ENCODE data around the gene EXD3.

The EXD3 gene

DNA sequence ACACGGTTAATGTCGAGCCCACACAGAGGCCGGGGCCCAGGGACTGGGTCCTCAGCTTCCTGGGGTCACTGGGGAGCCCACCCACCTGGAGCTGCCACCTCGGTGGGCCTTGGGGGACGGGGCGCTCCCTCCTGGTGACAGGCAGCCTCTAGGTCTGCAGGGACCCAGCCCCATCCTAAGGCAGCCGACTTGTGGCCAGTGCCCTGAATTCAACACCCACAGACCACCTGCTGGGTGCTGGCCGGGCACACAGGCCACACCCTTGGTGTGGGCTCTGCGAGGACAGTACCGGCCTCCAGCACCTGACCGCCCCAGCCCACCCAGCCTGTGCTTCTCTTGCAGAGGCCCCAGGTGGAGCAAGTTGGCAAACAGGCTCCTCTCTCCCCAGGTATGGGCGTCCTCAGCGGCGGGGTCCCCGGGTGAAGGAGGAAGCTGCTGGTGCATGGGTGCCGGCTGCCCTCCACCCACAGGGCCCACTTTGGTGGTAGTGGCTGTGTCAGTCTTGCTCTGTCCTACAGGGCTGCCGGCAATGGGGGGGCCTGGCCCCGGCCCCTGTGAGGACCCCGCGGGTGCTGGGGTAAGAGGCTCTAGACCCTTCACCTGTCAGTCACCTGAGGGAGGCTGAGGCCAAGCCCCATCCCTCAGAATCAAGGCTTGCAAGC is 9.9 kb upstream of the EXD3 start:
- no peak overlapping the region for H3K4me3 ChIP-seq (ENCODE audit: low read length)
- no peaks in the 10 kb centered on the region for H3K4me1 ChIP-seq (ENCODE audit: low read length)
- no peak overlapping the region for H2AFZ ChIP-seq (ENCODE audit: low read length)
- no peak for DNase-seq
- H3K9ac ChIP-seq (ENCODE audit: low read length) = no peak overlapping the region
- no peaks in the 10 kb centered on the region for H3K36me3 ChIP-seq (replicated peaks; ENCODE audit: insufficient read depth, low read length)
- TF ChIP-seq, protein P1, sequence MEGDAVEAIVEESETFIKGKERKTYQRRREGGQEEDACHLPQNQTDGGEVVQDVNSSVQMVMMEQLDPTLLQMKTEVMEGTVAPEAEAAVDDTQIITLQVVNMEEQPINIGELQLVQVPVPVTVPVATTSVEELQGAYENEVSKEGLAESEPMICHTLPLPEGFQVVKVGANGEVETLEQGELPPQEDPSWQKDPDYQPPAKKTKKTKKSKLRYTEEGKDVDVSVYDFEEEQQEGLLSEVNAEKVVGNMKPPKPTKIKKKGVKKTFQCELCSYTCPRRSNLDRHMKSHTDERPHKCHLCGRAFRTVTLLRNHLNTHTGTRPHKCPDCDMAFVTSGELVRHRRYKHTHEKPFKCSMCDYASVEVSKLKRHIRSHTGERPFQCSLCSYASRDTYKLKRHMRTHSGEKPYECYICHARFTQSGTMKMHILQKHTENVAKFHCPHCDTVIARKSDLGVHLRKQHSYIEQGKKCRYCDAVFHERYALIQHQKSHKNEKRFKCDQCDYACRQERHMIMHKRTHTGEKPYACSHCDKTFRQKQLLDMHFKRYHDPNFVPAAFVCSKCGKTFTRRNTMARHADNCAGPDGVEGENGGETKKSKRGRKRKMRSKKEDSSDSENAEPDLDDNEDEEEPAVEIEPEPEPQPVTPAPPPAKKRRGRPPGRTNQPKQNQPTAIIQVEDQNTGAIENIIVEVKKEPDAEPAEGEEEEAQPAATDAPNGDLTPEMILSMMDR (IDR thresholded peaks at IDR 0.05; ENCODE audit: low read length) = no peak
- TF ChIP-seq EZH2phosphoT487 (IDR thresholded peaks at IDR 0.05; ENCODE audit: low read length) = no peak
- no peak for TF ChIP-seq EZH2 (optimal IDR thresholded peaks at IDR 0.05; ENCODE audit: low read depth, low read length)
- H3K27me3 ChIP-seq (replicated peaks; ENCODE audit: insufficient read depth, low read length) = peaks cover 95% of the 10 kb centered on the region
- no peak overlapping the region for H3K4me2 ChIP-seq (ENCODE audit: low read depth, low read length)
- no peaks in the 10 kb centered on the region for H3K9me3 ChIP-seq (replicated peaks; ENCODE audit: insufficient read depth, low read length)
- H3K27ac ChIP-seq (ENCODE audit: low read length) = no peak overlapping the region
- H4K20me1 ChIP-seq (ENCODE audit: insufficient read depth, low read length) = no peaks in the 10 kb centered on the region
- H3K79me2 ChIP-seq (ENCODE audit: low read length) = no peaks in the 10 kb centered on the region
- H3F3A ChIP-seq (ENCODE audit: insufficient read depth, low read length) = no peaks in the 10 kb centered on the region
- H3K9me2 ChIP-seq (replicated peaks; ENCODE audit: insufficient read depth, low read length) = no peaks in the 10 kb centered on the region

DNA sequence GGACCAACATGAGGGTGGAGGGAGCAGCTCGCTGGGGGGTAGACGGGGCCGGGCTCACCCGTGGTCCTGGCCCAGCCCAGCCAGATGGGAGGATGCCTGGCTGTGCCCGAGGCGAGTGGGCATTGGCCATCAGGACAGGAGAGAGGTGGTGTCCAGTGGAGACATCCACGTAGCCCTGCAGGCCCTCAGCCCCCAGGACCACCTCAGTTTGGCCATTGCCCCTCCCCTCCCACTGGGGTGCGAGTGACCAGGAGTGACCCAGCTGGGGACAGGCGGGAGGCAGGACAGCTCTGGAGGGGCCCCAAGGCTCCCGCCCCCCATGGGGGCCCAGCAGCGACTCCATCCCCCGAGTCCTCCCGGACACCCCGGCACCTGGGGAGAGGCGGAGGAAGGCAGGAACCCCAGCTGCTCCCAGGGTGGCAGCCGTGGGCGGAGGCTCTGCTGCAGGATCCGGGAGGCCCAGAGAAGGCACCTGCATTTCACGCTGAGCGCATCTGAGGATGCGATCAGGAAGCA is 8.5 kb upstream of the EXD3 start:
- TF ChIP-seq EZH2phosphoT487 (IDR thresholded peaks at IDR 0.05; ENCODE audit: low read length) (no peak), EZH2 (optimal IDR thresholded peaks at IDR 0.05; ENCODE audit: low read depth, low read length) (no peak)
- TF ChIP-seq, protein P1 (IDR thresholded peaks at IDR 0.05; ENCODE audit: low read length) = no peak
- H3K27ac ChIP-seq (ENCODE audit: low read length) = no peak overlapping the region
- H3K79me2 ChIP-seq (ENCODE audit: low read length) = no peaks in the 10 kb centered on the region
- no peak overlapping the region for H2AFZ ChIP-seq (ENCODE audit: low read length)
- H3K9me3 ChIP-seq (replicated peaks; ENCODE audit: insufficient read depth, low read length) = no peaks in the 10 kb centered on the region
- no peak overlapping the region for H3K4me2 ChIP-seq (ENCODE audit: low read depth, low read length)
- H3K27me3 ChIP-seq (replicated peaks; ENCODE audit: insufficient read depth, low read length) = peaks cover 92% of the 10 kb centered on the region
- no peaks in the 10 kb centered on the region for H3K4me1 ChIP-seq (ENCODE audit: low read length)
- no peaks in the 10 kb centered on the region for H3F3A ChIP-seq (ENCODE audit: insufficient read depth, low read length)
- H3K9ac ChIP-seq (ENCODE audit: low read length) = no peak overlapping the region
- no peaks in the 10 kb centered on the region for H4K20me1 ChIP-seq (ENCODE audit: insufficient read depth, low read length)
- no peak overlapping the region for H3K4me3 ChIP-seq (ENCODE audit: low read length)
- no peaks in the 10 kb centered on the region for H3K9me2 ChIP-seq (replicated peaks; ENCODE audit: insufficient read depth, low read length)
- no peaks in the 10 kb centered on the region for H3K36me3 ChIP-seq (replicated peaks; ENCODE audit: insufficient read depth, low read length)
- no peak for DNase-seq

DNA sequence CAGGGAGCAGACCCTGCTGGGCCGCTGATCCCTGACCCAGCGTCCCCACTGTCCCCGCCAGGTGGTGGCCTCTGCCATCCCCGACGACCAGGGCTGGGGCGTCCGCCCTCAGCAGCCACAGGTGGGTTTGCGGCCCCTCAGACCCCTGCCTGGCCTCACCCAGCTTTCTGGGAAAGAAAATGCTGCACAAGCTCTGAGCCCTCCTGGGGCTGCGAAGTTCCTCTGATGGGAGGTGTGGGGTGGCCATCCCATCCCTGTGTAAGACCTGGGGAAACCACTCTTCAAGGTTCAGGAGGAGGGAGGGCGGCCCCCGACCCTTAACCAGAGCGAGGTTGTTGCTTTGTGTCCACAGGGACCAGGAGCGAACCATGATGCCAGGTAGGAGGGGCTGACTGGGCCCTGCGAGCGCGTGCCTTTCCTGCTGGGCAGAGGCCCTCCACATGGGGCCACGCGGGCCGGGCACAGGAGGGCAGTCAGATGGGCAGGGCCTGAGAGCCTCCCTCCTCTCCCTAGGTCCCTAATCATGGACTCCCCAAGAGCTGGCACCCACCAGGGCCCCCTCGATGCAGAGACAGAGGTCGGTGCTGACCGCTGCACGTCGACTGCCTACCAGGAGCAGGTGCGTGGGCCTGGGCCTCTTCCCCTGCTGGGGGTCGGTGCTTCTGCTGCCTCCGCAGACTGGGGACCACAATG is 7.9 kb upstream of the EXD3 start:
- no peaks in the 10 kb centered on the region for H3K79me2 ChIP-seq (ENCODE audit: low read length)
- H3K27ac ChIP-seq (ENCODE audit: low read length) = no peak overlapping the region
- H3F3A ChIP-seq (ENCODE audit: insufficient read depth, low read length) = no peaks in the 10 kb centered on the region
- no peak overlapping the region for H2AFZ ChIP-seq (ENCODE audit: low read length)
- H3K9me3 ChIP-seq (replicated peaks; ENCODE audit: insufficient read depth, low read length) = no peaks in the 10 kb centered on the region
- no peak overlapping the region for H3K9ac ChIP-seq (ENCODE audit: low read length)
- H3K36me3 ChIP-seq (replicated peaks; ENCODE audit: insufficient read depth, low read length) = no peaks in the 10 kb centered on the region
- no peak for DNase-seq
- TF ChIP-seq, protein P1 (IDR thresholded peaks at IDR 0.05; ENCODE audit: low read length) = no peak
- TF ChIP-seq EZH2phosphoT487 (IDR thresholded peaks at IDR 0.05; ENCODE audit: low read length) = no peak
- no peak for TF ChIP-seq EZH2 (optimal IDR thresholded peaks at IDR 0.05; ENCODE audit: low read depth, low read length)
- no peaks in the 10 kb centered on the region for H4K20me1 ChIP-seq (ENCODE audit: insufficient read depth, low read length)
- no peaks in the 10 kb centered on the region for H3K4me1 ChIP-seq (ENCODE audit: low read length)
- no peak overlapping the region for H3K4me3 ChIP-seq (ENCODE audit: low read length)
- H3K4me2 ChIP-seq (ENCODE audit: low read depth, low read length) = peak overlapping the region; percentile 65; the same call in 1 of the 2 replicates
- H3K9me2 ChIP-seq (replicated peaks; ENCODE audit: insufficient read depth, low read length) = no peaks in the 10 kb centered on the region
- peaks cover 92% of the 10 kb centered on the region for H3K27me3 ChIP-seq (replicated peaks; ENCODE audit: insufficient read depth, low read length)
